Upper lobe of left lung (tissue), 6 donors: ENCODE results near the gene OR5K1. TPM values are rescaled to one million over a fixed set of nuclear protein-coding genes. Genes with fewer than 3 reads are reported as not detected.

Experiments
- ATAC-seq, 2 donors: fragments of 200-7000 bp; cut with Tn5 transposase; one replicate each; pipeline ENCODE4 v1.9.1; 2022; ENCODE audit warnings: mild to moderate bottlenecking in 2 of 2, moderate library complexity in 2 of 2; ENCODE audit not compliant: low FRiP score in 2 of 2
- DNase-seq, 2 donors: peaks; one replicate each; pipeline ENCODE4 v3.0.0-alpha.2; 2019 to 2020
- H3K27ac ChIP-seq, 4 donors: fragments of 200-600 bp; sonication (generic); one replicate each; pipeline ENCODE4 v1.5.1; 2016 to 2019
- H3K27me3 ChIP-seq, 4 donors: fragments of 200-600 bp; sonication (generic); one replicate each; pipeline ENCODE4 v1.5.1; 2017 to 2019
- H3K36me3 ChIP-seq, 4 donors: fragments of 200-600 bp; sonication (generic); one replicate each; pipeline ENCODE4 v1.5.1; 2016 to 2019
- H3K4me1 ChIP-seq, 4 donors: fragments of 200-600 bp; sonication (generic); one replicate each; pipeline ENCODE4 v1.5.1; 2018 to 2019
- H3K4me3 ChIP-seq, 4 donors: fragments of 200-600 bp; sonication (generic); one replicate each; pipeline ENCODE4 v1.5.1; 2017 to 2019; ENCODE audit warnings: mild to moderate bottlenecking in 2 of 4, moderate library complexity in 1 of 4
- H3K9me3 ChIP-seq, 4 donors: fragments of 200-600 bp; sonication (generic); one replicate each; pipeline ENCODE4 v1.5.1; 2018 to 2019
- EP300 ChIP-seq, 4 donors: sonication (generic); formaldehyde crosslinking; IDR thresholded peaks; one replicate each; pipeline ENCODE4 v1.5.1; 2017; ENCODE audit warnings: antibody characterized with exemption in 4 of 4, control low read depth in 2 of 4
- POLR2A ChIP-seq, 4 donors: fragments of 450-650 bp; IDR thresholded peaks; one replicate each; pipeline ENCODE4 v1.5.1; 2016 to 2017; ENCODE audit warnings: antibody characterized with exemption in 4 of 4, mild to moderate bottlenecking in 2 of 4
- POLR2AphosphoS5 ChIP-seq, 2 donors: sonication (generic); formaldehyde crosslinking; IDR thresholded peaks; one replicate each; pipeline ENCODE4 v1.5.1; 2017; ENCODE audit warnings: antibody characterized with exemption in 2 of 2
- WGBS, 2 donors: methylation state at CpG; one replicate each; pipeline ENCODE4 v1.1.5; 2017 to 2018; 5-methylcytosine and 5-hydroxymethylcytosine counted together
- total RNA-seq, 6 donors: library from RNA; depleted of rRNA in 4 of 6; stranded (reverse); fragments of >200 nt in 4 of 6; gene quantifications; one replicate each; pipeline versions ENCODE4 v1.1.0 to v1.2.1, GENCODE V29; 2016 to 2021
- TF ChIP-seq, protein P1 (sequence below), 6 experiments: fragments of 450-650 bp in 4 of 6; fragments of 200-600 bp in 2 of 6; sonication (generic) in 2 of 6; IDR thresholded peaks; one replicate each; pipeline ENCODE4 v1.5.1; 2016 to 2019; ENCODE audit warnings: antibody characterized with exemption in 6 of 6
- donor health status: DM: no; HTN: no; CAD: no; lungs with moderate emphysema.
- donor health status: DM: no; HTN: yes; CAD: no; lungs with severe emphysema.

Gene OR5K1
- total RNA-seq, 6 donors from 2014 or later, result not detected

DNA sequence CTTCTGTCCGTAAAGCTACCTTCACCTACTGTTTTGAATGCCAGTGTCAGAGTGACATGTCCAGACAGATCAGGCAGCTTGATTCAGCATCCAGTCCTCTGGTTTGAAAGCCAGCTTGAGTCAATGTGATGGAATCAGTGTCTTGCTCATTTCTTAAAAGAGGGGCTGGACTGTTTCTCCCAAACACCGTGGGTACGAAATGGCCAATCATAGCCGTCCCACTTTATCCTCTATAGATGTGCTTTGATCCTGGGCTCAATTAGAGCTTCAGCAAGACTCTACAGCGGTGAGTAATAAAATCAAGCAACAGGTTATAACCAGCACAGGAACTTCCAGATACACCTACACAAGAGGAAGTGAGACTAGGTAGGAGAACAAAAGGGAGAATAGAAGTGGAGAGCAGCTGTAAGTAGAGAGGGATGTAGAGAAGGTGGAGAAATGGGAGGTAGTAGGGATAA is 17.0 kb upstream of the OR5K1 start:
- no peaks in the 10 kb centered on the region for H3K4me1 ChIP-seq
- no peaks in the 10 kb centered on the region for H3K9me3 ChIP-seq
- WGBS, 2 donors, result 79 to 80% methylated on average over 5 of the region's 5 CpGs
- no peak for ATAC-seq
- TF ChIP-seq EP300 (IDR thresholded peaks at IDR 0.05), result no peak
- no peak for TF ChIP-seq POLR2A (IDR thresholded peaks at IDR 0.05)
- TF ChIP-seq POLR2AphosphoS5 (IDR thresholded peaks at IDR 0.05), result no peak
- TF ChIP-seq, protein P1, sequence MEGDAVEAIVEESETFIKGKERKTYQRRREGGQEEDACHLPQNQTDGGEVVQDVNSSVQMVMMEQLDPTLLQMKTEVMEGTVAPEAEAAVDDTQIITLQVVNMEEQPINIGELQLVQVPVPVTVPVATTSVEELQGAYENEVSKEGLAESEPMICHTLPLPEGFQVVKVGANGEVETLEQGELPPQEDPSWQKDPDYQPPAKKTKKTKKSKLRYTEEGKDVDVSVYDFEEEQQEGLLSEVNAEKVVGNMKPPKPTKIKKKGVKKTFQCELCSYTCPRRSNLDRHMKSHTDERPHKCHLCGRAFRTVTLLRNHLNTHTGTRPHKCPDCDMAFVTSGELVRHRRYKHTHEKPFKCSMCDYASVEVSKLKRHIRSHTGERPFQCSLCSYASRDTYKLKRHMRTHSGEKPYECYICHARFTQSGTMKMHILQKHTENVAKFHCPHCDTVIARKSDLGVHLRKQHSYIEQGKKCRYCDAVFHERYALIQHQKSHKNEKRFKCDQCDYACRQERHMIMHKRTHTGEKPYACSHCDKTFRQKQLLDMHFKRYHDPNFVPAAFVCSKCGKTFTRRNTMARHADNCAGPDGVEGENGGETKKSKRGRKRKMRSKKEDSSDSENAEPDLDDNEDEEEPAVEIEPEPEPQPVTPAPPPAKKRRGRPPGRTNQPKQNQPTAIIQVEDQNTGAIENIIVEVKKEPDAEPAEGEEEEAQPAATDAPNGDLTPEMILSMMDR (IDR thresholded peaks at IDR 0.05), result no peak
- no peaks in the 10 kb centered on the region for H3K36me3 ChIP-seq
- H3K4me3 ChIP-seq, result no peak overlapping the region
- no peak for DNase-seq
- no peak overlapping the region for H3K27ac ChIP-seq
- H3K27me3 ChIP-seq, result no peaks in the 10 kb centered on the region

DNA sequence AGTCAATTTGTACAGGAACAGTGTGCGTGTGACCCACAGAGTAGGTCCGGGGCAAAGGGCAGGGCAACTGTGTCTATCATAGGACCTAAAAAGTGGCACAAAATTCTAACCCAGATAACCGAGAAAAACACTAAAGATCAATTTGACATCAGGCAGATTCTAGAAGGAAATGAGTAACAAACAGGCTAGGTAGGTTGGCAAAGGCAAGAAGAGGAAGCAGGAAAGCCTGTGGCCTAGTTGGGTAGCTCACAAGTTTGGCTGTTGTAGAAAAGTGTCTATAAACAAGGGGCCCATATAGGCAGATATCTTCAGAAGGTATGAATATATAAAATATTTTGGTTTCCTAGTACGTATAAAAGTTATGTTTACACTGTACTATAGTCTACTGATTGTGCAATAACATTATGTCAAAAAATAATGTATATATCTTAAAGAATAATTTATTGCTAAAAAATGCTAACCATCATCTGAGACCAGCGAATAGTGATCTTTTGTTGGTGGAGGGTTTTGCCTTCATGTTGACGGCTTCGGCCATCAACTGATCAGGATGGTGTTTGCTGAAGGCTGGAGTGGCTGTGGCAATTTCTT is 13.3 kb upstream of the OR5K1 start:
- H3K27ac ChIP-seq, result no peak overlapping the region
- no peaks in the 10 kb centered on the region for H3K27me3 ChIP-seq
- TF ChIP-seq, protein P1 (IDR thresholded peaks at IDR 0.05), result no peak
- no peak for TF ChIP-seq POLR2AphosphoS5 (IDR thresholded peaks at IDR 0.05)
- no peak for TF ChIP-seq EP300 (IDR thresholded peaks at IDR 0.05)
- TF ChIP-seq POLR2A (IDR thresholded peaks at IDR 0.05), result no peak
- no peaks in the 10 kb centered on the region for H3K9me3 ChIP-seq
- no peaks in the 10 kb centered on the region for H3K4me1 ChIP-seq
- no peaks in the 10 kb centered on the region for H3K36me3 ChIP-seq
- H3K4me3 ChIP-seq, result no peak overlapping the region
- 85 to 90% methylated on average over 7 of the region's 7 CpGs for WGBS, 2 donors
- ATAC-seq, result no peak
- DNase-seq, result no peak

DNA sequence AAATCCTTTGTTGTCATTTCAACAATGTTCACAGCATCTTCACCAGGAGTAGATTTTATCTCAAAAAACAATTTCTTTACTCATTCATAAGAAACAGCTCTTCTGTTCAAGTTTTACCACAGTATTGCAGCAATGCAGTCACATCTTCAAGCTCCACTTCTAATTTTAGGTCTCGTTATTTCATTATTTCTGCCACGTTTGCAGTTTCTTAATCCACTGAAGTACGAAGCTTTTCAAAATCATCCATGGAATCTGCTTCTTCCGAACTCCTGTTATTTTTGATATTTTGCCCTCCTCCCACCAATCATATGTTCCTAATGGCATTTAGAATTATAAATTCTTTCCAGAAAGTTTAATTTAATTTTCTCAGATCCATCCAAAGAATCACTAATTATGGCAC is 12.6 kb upstream of the OR5K1 start:
- no peak overlapping the region for H3K4me3 ChIP-seq
- H3K27me3 ChIP-seq, result no peaks in the 10 kb centered on the region
- no peaks in the 10 kb centered on the region for H3K4me1 ChIP-seq
- no peak for DNase-seq
- TF ChIP-seq POLR2A (IDR thresholded peaks at IDR 0.05) (no peak), POLR2AphosphoS5 (IDR thresholded peaks at IDR 0.05) (no peak), EP300 (IDR thresholded peaks at IDR 0.05) (no peak)
- TF ChIP-seq, protein P1 (IDR thresholded peaks at IDR 0.05), result no peak
- no peak overlapping the region for H3K27ac ChIP-seq
- no peaks in the 10 kb centered on the region for H3K36me3 ChIP-seq
- WGBS, 2 donors, result 85 to 93% methylated on average over 4 of the region's 4 CpGs
- ATAC-seq, result no peak
- no peaks in the 10 kb centered on the region for H3K9me3 ChIP-seq

GRCh38 chr3:98453827-98454226 is 9.2 kb upstream of the OR5K1 start:
- ATAC-seq (no peak), DNase-seq (no peak)
- H3K4me3 ChIP-seq, result no peak overlapping the region
- H3K9me3 ChIP-seq, result peaks cover 0 to 8% (median 0%) of the 10 kb centered on the region in 4 donors
- TF ChIP-seq, protein P1 (IDR thresholded peaks at IDR 0.05), result no peak
- TF ChIP-seq EP300 (IDR thresholded peaks at IDR 0.05), result no peak
- no peak for TF ChIP-seq POLR2A (IDR thresholded peaks at IDR 0.05)
- TF ChIP-seq POLR2AphosphoS5 (IDR thresholded peaks at IDR 0.05), result no peak
- H3K4me1 ChIP-seq, result no peaks in the 10 kb centered on the region
- H3K36me3 ChIP-seq, result no peaks in the 10 kb centered on the region
- no peak overlapping the region for H3K27ac ChIP-seq
- H3K27me3 ChIP-seq, result no peaks in the 10 kb centered on the region

DNA sequence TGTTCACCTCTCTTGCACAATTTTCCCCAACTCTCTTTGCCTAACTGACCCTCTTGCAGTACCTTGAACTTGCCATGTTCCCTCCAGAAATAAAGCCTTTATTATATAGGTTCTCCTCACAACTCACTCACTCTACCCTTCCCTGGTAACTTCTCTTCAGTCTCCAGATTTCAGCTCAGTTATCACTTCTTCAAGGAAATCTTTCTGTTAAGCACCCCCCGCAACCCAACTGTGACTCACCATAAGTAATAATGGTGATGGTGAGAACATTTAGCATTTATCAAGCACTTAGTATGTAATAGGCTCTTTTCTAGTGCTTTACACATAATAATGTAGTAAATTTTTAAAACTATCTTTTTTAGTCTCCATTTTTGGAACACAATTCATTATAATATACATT is 8.1 kb upstream of the OR5K1 start:
- Histone ChIP-seq H3K27me3 (no peaks in the 10 kb centered on the region), H3K36me3 (no peaks in the 10 kb centered on the region), H3K4me1 (no peaks in the 10 kb centered on the region), H3K27ac (no peak overlapping the region), H3K9me3 (peaks cover 0 to 8% (median 0%) of the 10 kb centered on the region in 4 donors), H3K4me3 (no peak overlapping the region)
- WGBS, 2 donors, result 90 to 96% methylated on average over 1 of the region's 1 CpG
- DNase-seq (no peak), ATAC-seq (no peak)
- no peak for TF ChIP-seq POLR2A (IDR thresholded peaks at IDR 0.05)
- TF ChIP-seq EP300 (IDR thresholded peaks at IDR 0.05), result no peak
- no peak for TF ChIP-seq POLR2AphosphoS5 (IDR thresholded peaks at IDR 0.05)
- TF ChIP-seq, protein P1 (IDR thresholded peaks at IDR 0.05), result no peak
